Fibroblast of villous mesenchyme (primary cell): ENCODE data around the gene PDE1C. TPM values are rescaled to one million over a fixed set of nuclear protein-coding genes. Genes with fewer than 3 reads are reported as not detected.

Experiments used
- DNase-seq: peaks from one replicate; pipeline ENCODE4 v3.0.0-alpha.2; 2010; ENCODE audit warnings: low read depth
- H3K4me3 ChIP-seq: 2 replicates; pipeline ENCODE4 v1.5.1; 2011; ENCODE audit warnings: low read depth, mild to moderate bottlenecking, low read length
- CTCF ChIP-seq: IDR thresholded peaks from 2 replicates; pipeline ENCODE4 v1.5.1; 2012; ENCODE audit warnings: low read depth, mild to moderate bottlenecking, low read length; ENCODE audit not compliant: insufficient read depth
- total RNA-seq: library from RNA; depleted of rRNA; stranded (reverse); fragments of >200 nt; gene quantifications from 2 replicates; pipeline ENCODE4 v1.2.3, GENCODE V29; 2012

Gene PDE1C
- total RNA-seq, 1 donor: 4.7 TPM

GRCh38 chr7:31919678-31920369 is 150.4 kb downstream of the PDE1C start:
- no peak overlapping the region for H3K4me3 ChIP-seq
- no peak for DNase-seq
- TF ChIP-seq CTCF: no peak

GRCh38 chr7:31918706-31919393 is 151.4 kb downstream of the PDE1C start:
- DNase-seq: no peak
- no peak for TF ChIP-seq CTCF
- H3K4me3 ChIP-seq: no peak overlapping the region

- H3K4me3 ChIP-seq: no peak overlapping the region
- no peak for DNase-seq
- TF ChIP-seq CTCF: no peak
These were observed 153.0 kb downstream of the PDE1C start for GRCh38 chr7:31917256-31917655.

- H3K4me3 ChIP-seq: no peak overlapping the region
- DNase-seq: no peak
- no peak for TF ChIP-seq CTCF
These were observed 160.0 kb downstream of the PDE1C start for GRCh38 chr7:31910191-31910590.

GRCh38 chr7:31906479-31907171 is 163.6 kb downstream of the PDE1C start:
- no peak for DNase-seq
- no peak for TF ChIP-seq CTCF
- no peak overlapping the region for H3K4me3 ChIP-seq

GRCh38 chr7:31903962-31904361 is 166.2 kb downstream of the PDE1C start:
- no peak for TF ChIP-seq CTCF
- H3K4me3 ChIP-seq: no peak overlapping the region

More at GRCh38 chr7:31903962-31904361, 166.2 kb downstream of the PDE1C start:
- no peak for DNase-seq
